Liver (tissue), 9 donors: ENCODE data around the gene KCNQ1. TPM values are rescaled to one million over a fixed set of nuclear protein-coding genes. Genes with fewer than 3 reads are reported as not detected.

Experiments used
- DNase-seq: peaks from one replicate; pipeline ENCODE4 v3.0.0-alpha.2; 2017; ENCODE audit warnings: low spot score
- H3K27ac ChIP-seq, 2 donors: one replicate each; pipeline ENCODE4 v1.7.0; 2013; ENCODE audit warnings: inconsistent platforms in 2 of 2, low read length in 2 of 2, control low read depth in 1 of 2, low read depth in 1 of 2, mild to moderate bottlenecking in 1 of 2
- H3K27me3 ChIP-seq, 4 donors: one replicate each; pipeline versions ENCODE4 v1.6.1 to v1.7.0; 2013; ENCODE audit warnings: low read length in 3 of 4, inconsistent platforms in 1 of 4, mild to moderate bottlenecking in 1 of 4, moderate library complexity in 1 of 4; ENCODE audit not compliant: control insufficient read depth in 4 of 4, insufficient read depth in 4 of 4
- H3K36me3 ChIP-seq, 4 donors: one replicate each; pipeline versions ENCODE4 v1.6.1 to v1.7.0; 2013; ENCODE audit warnings: low read length in 3 of 4, mild to moderate bottlenecking in 3 of 4, low read depth in 1 of 4, moderate library complexity in 1 of 4; ENCODE audit not compliant: control insufficient read depth in 4 of 4, insufficient read depth in 3 of 4
- H3K4me1 ChIP-seq, 4 donors: one replicate each; pipeline versions ENCODE4 v1.6.1 to v1.7.0; 2013; ENCODE audit warnings: low read length in 3 of 4, mild to moderate bottlenecking in 3 of 4, moderate library complexity in 1 of 4; ENCODE audit not compliant: control insufficient read depth in 4 of 4, insufficient read depth in 4 of 4
- H3K4me3 ChIP-seq, 3 donors: one replicate each; pipeline versions ENCODE4 v1.6.1 to v1.7.0; 2013; ENCODE audit warnings: low read length in 3 of 3, control low read depth in 1 of 3, low read depth in 1 of 3, mild to moderate bottlenecking in 1 of 3
- H3K9ac ChIP-seq, 2 donors: one replicate each; pipeline ENCODE4 v1.7.0; 2013; ENCODE audit warnings: low read length in 2 of 2, mild to moderate bottlenecking in 2 of 2, moderate library complexity in 2 of 2, control low read depth in 1 of 2, low read depth in 1 of 2
- H3K9me3 ChIP-seq, 4 donors: one replicate each; pipeline versions ENCODE4 v1.6.1 to v1.7.0; 2013; ENCODE audit warnings: low read length in 3 of 4; ENCODE audit not compliant: control insufficient read depth in 4 of 4
- EGR1 ChIP-seq, 2 donors: IDR thresholded peaks; 2 replicates each; pipeline ENCODE4 v1.6.1; 2016 to 2018; ENCODE audit warnings: antibody characterized with exemption in 2 of 2, low read depth in 2 of 2
- FOXA1 ChIP-seq: IDR thresholded peaks from 2 replicates; pipeline ENCODE4 v1.6.1; 2016; ENCODE audit warnings: antibody characterized with exemption
- FOXA2 ChIP-seq: IDR thresholded peaks from 2 replicates; pipeline ENCODE4 v1.6.1; 2016; ENCODE audit warnings: antibody characterized with exemption
- GABPA ChIP-seq, 2 donors: IDR thresholded peaks in 1 of 2; conservative IDR thresholded peaks in 1 of 2; 2 replicates each; pipeline ENCODE4 v1.6.1; 2016; ENCODE audit warnings: antibody characterized with exemption in 2 of 2, mild to moderate bottlenecking in 1 of 2, moderate library complexity in 1 of 2
- HNF4A ChIP-seq, 2 donors: conservative IDR thresholded peaks; 2 replicates each; pipeline ENCODE4 v1.6.1; 2016; ENCODE audit warnings: antibody characterized with exemption in 2 of 2, mild to moderate bottlenecking in 2 of 2
- HNF4G ChIP-seq: IDR thresholded peaks from 2 replicates; pipeline ENCODE4 v1.6.1; 2016; ENCODE audit warnings: antibody characterized with exemption
- JUND ChIP-seq, 2 donors: IDR thresholded peaks; 2 replicates each; pipeline ENCODE4 v1.6.1; 2016; ENCODE audit warnings: antibody characterized with exemption in 2 of 2
- NR2F2 ChIP-seq: IDR thresholded peaks from 2 replicates; pipeline ENCODE4 v1.6.1; 2016; ENCODE audit warnings: antibody characterized with exemption
- RAD21 ChIP-seq, 2 donors: IDR thresholded peaks; 2 replicates each; pipeline ENCODE4 v1.6.1; 2016; ENCODE audit warnings: antibody characterized with exemption in 2 of 2, mild to moderate bottlenecking in 2 of 2
- RXRA ChIP-seq, 2 donors: IDR thresholded peaks; 2 replicates each; pipeline ENCODE4 v1.6.1; 2017 to 2018; ENCODE audit warnings: antibody characterized with exemption in 2 of 2, mild to moderate bottlenecking in 1 of 2
- SP1 ChIP-seq: IDR thresholded peaks from 2 replicates; pipeline ENCODE4 v1.6.1; 2018; ENCODE audit warnings: antibody characterized with exemption, mild to moderate bottlenecking
- TAF1 ChIP-seq: conservative IDR thresholded peaks from 2 replicates; pipeline ENCODE4 v1.6.1; 2016; ENCODE audit warnings: antibody characterized with exemption, mild to moderate bottlenecking
- YY1 ChIP-seq: IDR thresholded peaks from 2 replicates; pipeline ENCODE4 v1.6.1; 2016; ENCODE audit warnings: antibody characterized with exemption, mild to moderate bottlenecking
- WGBS: extraction: QIAGEN DNeasy Blood & Tissue Kit; methylation state at CpG from one replicate; pipeline ENCODE4 v1.1.7; 2013; 5-methylcytosine and 5-hydroxymethylcytosine counted together
- polyA plus RNA-seq, 2 donors: library from polyadenylated mRNA; stranded (reverse) in 1 of 2; unstranded in 1 of 2; fragments of 200-250 nt in 1 of 2; fragments of >200 nt in 1 of 2; fragmentation: Nextera tagmentation in 1 of 2; extraction: Ambion mirVana in 1 of 2; gene quantifications; one replicate each; pipeline versions ENCODE4 v1.2.1 to v1.2.3, GENCODE V29; 2013 to 2015
- total RNA-seq, 2 donors: library from RNA; depleted of rRNA; stranded (reverse); fragments of >200 nt; gene quantifications; one replicate each; pipeline ENCODE4 v1.2.3, GENCODE V29; 2014
- TF ChIP-seq, protein P1 (sequence below): IDR thresholded peaks from 2 replicates; pipeline ENCODE4 v1.6.1; 2016; ENCODE audit warnings: antibody characterized with exemption, mild to moderate bottlenecking
- TF ChIP-seq, protein P2 (sequence below): IDR thresholded peaks from 2 replicates; pipeline ENCODE4 v1.6.1; 2016; ENCODE audit warnings: antibody characterized with exemption
- TF ChIP-seq, protein P3 (sequence below): IDR thresholded peaks from 2 replicates; pipeline ENCODE4 v1.6.1; 2016; ENCODE audit warnings: antibody characterized with exemption
- TF ChIP-seq, protein P4 (sequence below): IDR thresholded peaks from 2 replicates; pipeline ENCODE4 v1.6.1; 2016; ENCODE audit warnings: antibody characterized with exemption
- donor health status: healthy.
- donor health status: healthy.
- donor health status: healthy.
- donor health status: healthy.
- donor health status: healthy.

The KCNQ1 gene
- total and polyA plus RNA-seq, 4 donors = 0.31 to 2.2 (median 1.5) TPM

DNA sequence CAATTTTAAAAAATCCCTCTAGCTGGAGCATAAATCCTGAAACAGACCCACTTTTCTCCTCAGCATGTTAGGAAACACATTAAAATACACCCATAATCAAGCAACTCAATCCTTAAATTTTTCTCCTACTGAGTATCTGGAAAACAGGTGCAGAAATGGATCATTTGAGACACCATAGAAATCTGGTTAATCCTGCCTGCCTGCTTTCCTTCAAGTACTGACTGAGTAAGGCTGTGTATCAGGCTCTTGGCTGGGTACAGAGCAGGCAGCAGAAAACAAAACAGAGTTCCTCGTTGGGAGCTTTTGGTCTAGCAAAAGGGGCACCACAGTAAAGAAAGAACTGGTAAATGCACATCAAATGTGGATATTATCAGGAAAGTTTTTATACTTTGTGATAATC is 253.1 kb downstream of the KCNQ1 start:
- peaks cover 0 to 22% (median 8%) of the 10 kb centered on the region in 4 donors for H3K4me1 ChIP-seq
- 41% methylated on average over 1 of the region's 1 CpG for WGBS
- DNase-seq = no peak
- H3K36me3 ChIP-seq = no peaks in the 10 kb centered on the region
- TF ChIP-seq FOXA1 (no peak), GABPA (IDR thresholded peaks at IDR 0.05 in 1 of 2, conservative IDR thresholded peaks at IDR 0.05 in 1 of 2) (no peak), RXRA (IDR thresholded peaks at IDR 0.05) (no peak), RAD21 (IDR thresholded peaks at IDR 0.05) (no peak), HNF4G (no peak), TAF1 (no peak), NR2F2 (no peak), JUND (IDR thresholded peaks at IDR 0.05) (no peak), SP1 (no peak), EGR1 (IDR thresholded peaks at IDR 0.05; ENCODE audit: low read depth in 2 of 2) (no peak), FOXA2 (no peak)
- TF ChIP-seq, protein P1, sequence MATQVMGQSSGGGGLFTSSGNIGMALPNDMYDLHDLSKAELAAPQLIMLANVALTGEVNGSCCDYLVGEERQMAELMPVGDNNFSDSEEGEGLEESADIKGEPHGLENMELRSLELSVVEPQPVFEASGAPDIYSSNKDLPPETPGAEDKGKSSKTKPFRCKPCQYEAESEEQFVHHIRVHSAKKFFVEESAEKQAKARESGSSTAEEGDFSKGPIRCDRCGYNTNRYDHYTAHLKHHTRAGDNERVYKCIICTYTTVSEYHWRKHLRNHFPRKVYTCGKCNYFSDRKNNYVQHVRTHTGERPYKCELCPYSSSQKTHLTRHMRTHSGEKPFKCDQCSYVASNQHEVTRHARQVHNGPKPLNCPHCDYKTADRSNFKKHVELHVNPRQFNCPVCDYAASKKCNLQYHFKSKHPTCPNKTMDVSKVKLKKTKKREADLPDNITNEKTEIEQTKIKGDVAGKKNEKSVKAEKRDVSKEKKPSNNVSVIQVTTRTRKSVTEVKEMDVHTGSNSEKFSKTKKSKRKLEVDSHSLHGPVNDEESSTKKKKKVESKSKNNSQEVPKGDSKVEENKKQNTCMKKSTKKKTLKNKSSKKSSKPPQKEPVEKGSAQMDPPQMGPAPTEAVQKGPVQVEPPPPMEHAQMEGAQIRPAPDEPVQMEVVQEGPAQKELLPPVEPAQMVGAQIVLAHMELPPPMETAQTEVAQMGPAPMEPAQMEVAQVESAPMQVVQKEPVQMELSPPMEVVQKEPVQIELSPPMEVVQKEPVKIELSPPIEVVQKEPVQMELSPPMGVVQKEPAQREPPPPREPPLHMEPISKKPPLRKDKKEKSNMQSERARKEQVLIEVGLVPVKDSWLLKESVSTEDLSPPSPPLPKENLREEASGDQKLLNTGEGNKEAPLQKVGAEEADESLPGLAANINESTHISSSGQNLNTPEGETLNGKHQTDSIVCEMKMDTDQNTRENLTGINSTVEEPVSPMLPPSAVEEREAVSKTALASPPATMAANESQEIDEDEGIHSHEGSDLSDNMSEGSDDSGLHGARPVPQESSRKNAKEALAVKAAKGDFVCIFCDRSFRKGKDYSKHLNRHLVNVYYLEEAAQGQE = no peak
- TF ChIP-seq, protein P2, sequence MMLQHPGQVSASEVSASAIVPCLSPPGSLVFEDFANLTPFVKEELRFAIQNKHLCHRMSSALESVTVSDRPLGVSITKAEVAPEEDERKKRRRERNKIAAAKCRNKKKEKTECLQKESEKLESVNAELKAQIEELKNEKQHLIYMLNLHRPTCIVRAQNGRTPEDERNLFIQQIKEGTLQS = no peak
- TF ChIP-seq, protein P3, sequence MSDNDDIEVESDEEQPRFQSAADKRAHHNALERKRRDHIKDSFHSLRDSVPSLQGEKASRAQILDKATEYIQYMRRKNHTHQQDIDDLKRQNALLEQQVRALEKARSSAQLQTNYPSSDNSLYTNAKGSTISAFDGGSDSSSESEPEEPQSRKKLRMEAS = no peak
- no peaks in the 10 kb centered on the region for H3K27me3 ChIP-seq
- no peak overlapping the region for H3K27ac ChIP-seq
- H3K4me3 ChIP-seq = peak overlapping the region in 1 of 3 donors; percentile 74
- H3K9ac ChIP-seq = peak overlapping the region in 1 of 2 donors; percentile 6
- no peaks in the 10 kb centered on the region for H3K9me3 ChIP-seq

DNA sequence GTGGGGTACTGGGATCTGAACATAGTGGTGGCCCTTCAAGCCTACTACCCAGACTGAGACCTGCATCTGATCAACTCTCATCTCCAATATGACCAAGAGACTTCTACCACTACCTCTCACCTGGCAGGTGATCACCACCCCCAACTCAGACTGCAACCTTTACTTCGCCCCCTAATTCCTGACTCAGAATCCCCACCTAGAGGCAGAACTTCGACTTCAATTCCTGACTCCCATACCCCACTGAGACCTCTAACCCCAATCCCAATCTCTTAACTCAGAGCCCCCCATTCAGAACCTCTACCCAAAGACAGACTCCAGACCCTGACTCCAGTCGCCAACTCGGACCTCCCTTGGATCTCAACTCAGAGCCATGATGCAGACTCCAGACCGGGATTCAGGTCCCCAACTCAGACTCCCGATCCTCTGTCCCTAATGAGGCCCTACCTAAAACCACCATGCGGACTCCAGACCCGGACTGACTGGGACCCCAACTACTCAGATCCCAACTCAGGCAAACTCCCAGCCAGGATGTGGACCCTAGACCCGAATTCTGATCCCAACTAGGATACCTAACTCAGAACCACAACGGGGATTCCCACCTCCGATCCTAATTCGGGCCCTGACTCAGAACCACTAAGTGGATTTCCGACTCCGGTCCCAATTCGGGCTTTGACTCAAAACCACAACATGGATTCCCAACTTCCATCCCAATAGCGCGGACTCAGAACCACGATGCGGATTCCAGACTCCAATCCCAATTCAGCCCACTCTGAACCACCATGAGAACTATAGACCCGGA is 253.8 kb downstream of the KCNQ1 start:
- 51% methylated on average over 20 of the region's 20 CpGs for WGBS
- Histone ChIP-seq H3K27ac (peak overlapping the region in 1 of 2 donors; percentile 45), H3K9me3 (no peaks in the 10 kb centered on the region), H3K4me3 (peak overlapping the region; percentile 11 to 74 (median 56)), H3K4me1 (peaks cover 0 to 22% (median 8%) of the 10 kb centered on the region in 4 donors), H3K27me3 (no peaks in the 10 kb centered on the region), H3K36me3 (no peaks in the 10 kb centered on the region), H3K9ac (peak overlapping the region; percentile 6 to 57)
- DNase-seq = no peak
- TF ChIP-seq TAF1 = no peak
- TF ChIP-seq FOXA1 = no peak
- TF ChIP-seq, protein P3 = no peak
- no peak for TF ChIP-seq NR2F2
- TF ChIP-seq, protein P1 = no peak
- TF ChIP-seq JUND (IDR thresholded peaks at IDR 0.05) = no peak
- TF ChIP-seq RAD21 (IDR thresholded peaks at IDR 0.05) = no peak
- TF ChIP-seq, protein P4, sequence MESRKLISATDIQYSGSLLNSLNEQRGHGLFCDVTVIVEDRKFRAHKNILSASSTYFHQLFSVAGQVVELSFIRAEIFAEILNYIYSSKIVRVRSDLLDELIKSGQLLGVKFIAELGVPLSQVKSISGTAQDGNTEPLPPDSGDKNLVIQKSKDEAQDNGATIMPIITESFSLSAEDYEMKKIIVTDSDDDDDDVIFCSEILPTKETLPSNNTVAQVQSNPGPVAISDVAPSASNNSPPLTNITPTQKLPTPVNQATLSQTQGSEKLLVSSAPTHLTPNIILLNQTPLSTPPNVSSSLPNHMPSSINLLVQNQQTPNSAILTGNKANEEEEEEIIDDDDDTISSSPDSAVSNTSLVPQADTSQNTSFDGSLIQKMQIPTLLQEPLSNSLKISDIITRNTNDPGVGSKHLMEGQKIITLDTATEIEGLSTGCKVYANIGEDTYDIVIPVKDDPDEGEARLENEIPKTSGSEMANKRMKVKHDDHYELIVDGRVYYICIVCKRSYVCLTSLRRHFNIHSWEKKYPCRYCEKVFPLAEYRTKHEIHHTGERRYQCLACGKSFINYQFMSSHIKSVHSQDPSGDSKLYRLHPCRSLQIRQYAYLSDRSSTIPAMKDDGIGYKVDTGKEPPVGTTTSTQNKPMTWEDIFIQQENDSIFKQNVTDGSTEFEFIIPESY = no peak
- TF ChIP-seq, protein P2 = no peak
- TF ChIP-seq FOXA2 = no peak
- TF ChIP-seq GABPA (IDR thresholded peaks at IDR 0.05 in 1 of 2, conservative IDR thresholded peaks at IDR 0.05 in 1 of 2) = no peak
- TF ChIP-seq HNF4G = no peak
- TF ChIP-seq RXRA (IDR thresholded peaks at IDR 0.05) = no peak
- no peak for TF ChIP-seq EGR1 (IDR thresholded peaks at IDR 0.05; ENCODE audit: low read depth in 2 of 2)
- TF ChIP-seq YY1 = no peak
- no peak for TF ChIP-seq HNF4A (conservative IDR thresholded peaks at IDR 0.05)
